HL-60 (cell line): ENCODE results near the gene TUBB4B.

Experiments
- DNase-seq, 2 experiments: peaks; one replicate each; pipeline ENCODE4 v3.0.0-alpha.2; 2010 to 2020; ENCODE audit warnings: low read depth in 1 of 2, low spot score in 1 of 2
- H3K27ac ChIP-seq: fragments of 250-450 bp; sonication (Bioruptor Pico); replicated peaks from 2 replicates; pipeline ENCODE4 v1.5.1; 2020; ENCODE audit warnings: mild to moderate bottlenecking, moderate library complexity
- H3K27me3 ChIP-seq: fragments of 250-450 bp; sonication (Bioruptor Pico); 2 replicates; pipeline ENCODE4 v1.5.1; 2021; ENCODE audit warnings: mild to moderate bottlenecking, moderate library complexity; ENCODE audit not compliant: insufficient read depth, poor library complexity, severe bottlenecking
- H3K4me3 ChIP-seq: replicated peaks from 2 replicates; pipeline ENCODE4 v1.5.1; 2011; ENCODE audit warnings: mild to moderate bottlenecking, control low read depth, low read length; ENCODE audit not compliant: insufficient read depth
- CTCF ChIP-seq: IDR thresholded peaks from one replicate; pipeline ENCODE4 v1.5.1; 2011; ENCODE audit warnings: low read length, control low read depth, inconsistent platforms; ENCODE audit not compliant: insufficient read depth
- GABPA ChIP-seq: IDR thresholded peaks from 2 replicates; pipeline ENCODE4 v1.6.1; 2012; ENCODE audit warnings: low read depth
- POLR2AphosphoS5 ChIP-seq: IDR thresholded peaks from 2 replicates; pipeline ENCODE4 v1.6.1; 2012; ENCODE audit warnings: low read depth
- REST ChIP-seq: IDR thresholded peaks from 2 replicates; pipeline ENCODE4 v1.6.1; 2012; ENCODE audit warnings: low read depth; ENCODE audit not compliant: insufficient replicate concordance
- SPI1 ChIP-seq: IDR thresholded peaks from 2 replicates; pipeline ENCODE4 v1.6.1; 2012; ENCODE audit warnings: low read depth, mild to moderate bottlenecking, borderline replicate concordance

Gene TUBB4B

GRCh38 chr9:137227054-137227852 is 13.8 kb upstream of the TUBB4B start, which contains the start of gene RNF224:
Gene RNF224 (plus strand): TSS chr9:137227502. CDS start chr9:137228336, 834 bp downstream.
- Histone ChIP-seq H3K4me3 (no peak within 1 kb of the TSS), H3K27ac (no peak within 1 kb of the TSS), H3K27me3 (no peaks in the 10 kb centered on the region)
- TF ChIP-seq SPI1 = no peak
- peak; percentile 95 for TF ChIP-seq CTCF
- no peak for TF ChIP-seq REST
- peak; percentile 60 to 82 for DNase-seq

- no peak for DNase-seq
- H3K27ac ChIP-seq = no peak overlapping the region
- H3K27me3 ChIP-seq = peaks cover 2% of the 10 kb centered on the region
- TF ChIP-seq GABPA = no peak
- TF ChIP-seq SPI1 = no peak
- TF ChIP-seq CTCF = no peak
- no peak for TF ChIP-seq POLR2AphosphoS5
- no peak for TF ChIP-seq REST
- H3K4me3 ChIP-seq = no peak overlapping the region
Measured at GRCh38 chr9:137227853-137228505, 13.1 kb upstream of the TUBB4B start.

GRCh38 chr9:137228506-137228967 is 12.6 kb upstream of the TUBB4B start:
- DNase-seq = no peak
- Histone ChIP-seq H3K27me3 (peaks cover 6% of the 10 kb centered on the region), H3K4me3 (no peak overlapping the region), H3K27ac (no peak overlapping the region)
- TF ChIP-seq GABPA = no peak
- no peak for TF ChIP-seq SPI1
- TF ChIP-seq POLR2AphosphoS5 = no peak
- TF ChIP-seq REST = no peak
- no peak for TF ChIP-seq CTCF
